Brain microvascular endothelial cell (primary cell): ENCODE results near the gene GSE1.

Experiments
- DNase-seq: peaks from one replicate; pipeline ENCODE4 v3.0.0-alpha.2; 2020
- H3K27ac ChIP-seq: fragments of 250-450 bp; sonication (Bioruptor Pico); 2 replicates; pipeline ENCODE4 v1.5.1; 2020; ENCODE audit warnings: mild to moderate bottlenecking, moderate library complexity
- H3K27me3 ChIP-seq: fragments of 250-450 bp; sonication (Bioruptor Pico); replicated peaks from 2 replicates; pipeline ENCODE4 v1.5.1; 2020; ENCODE audit warnings: mild to moderate bottlenecking
- H3K36me3 ChIP-seq: fragments of 250-450 bp; sonication (Bioruptor Pico); replicated peaks from 2 replicates; pipeline ENCODE4 v1.5.1; 2020; ENCODE audit warnings: mild to moderate bottlenecking
- H3K4me3 ChIP-seq: 2 replicates; pipeline ENCODE4 v1.5.1; 2011; ENCODE audit warnings: low read depth, mild to moderate bottlenecking, control low read depth, low read length, moderate library complexity
- CTCF ChIP-seq: IDR thresholded peaks from 2 replicates; pipeline ENCODE4 v1.5.1; 2011; ENCODE audit warnings: low read depth, mild to moderate bottlenecking, moderate library complexity, low read length, control low read depth, inconsistent platforms; ENCODE audit errors: missing control alignments
- in situ Hi-C: cut with HindIII; loops from 2 replicates; pipeline ENCODE4 v1.10.0; 2017; ENCODE audit warnings: low sequenced_read_pairs, low pct_ligation_motif_present

GSE1 gene

DNA sequence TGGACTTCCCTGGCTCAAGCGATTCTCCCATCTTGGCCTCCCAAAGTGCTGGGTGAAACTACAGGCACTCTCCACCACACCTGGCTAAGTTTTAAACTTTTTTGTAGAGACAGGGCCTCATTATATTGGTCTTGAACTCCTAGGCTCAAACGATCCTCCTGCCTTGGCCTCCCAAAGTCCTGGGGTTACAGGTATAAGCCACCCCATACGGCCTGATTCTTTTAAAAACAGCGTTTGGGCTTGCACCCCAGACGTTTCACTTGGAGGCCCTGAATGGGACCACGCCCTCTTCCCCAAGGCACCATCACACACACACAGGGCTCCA, 105.0 kb downstream of the GSE1 start:
- no peak overlapping the region for H3K27ac ChIP-seq
- TF ChIP-seq CTCF, result no peak

GRCh38 chr16:85718682-85719081, 105.6 kb downstream of the GSE1 start:
- Histone ChIP-seq H3K4me3 (no peak overlapping the region), H3K27ac (no peak overlapping the region), H3K27me3 (no peaks in the 10 kb centered on the region), H3K36me3 (no peaks in the 10 kb centered on the region)
- TF ChIP-seq CTCF, result peak; percentile 76
- DNase-seq, result no peak
- in situ Hi-C loops, result no loop called here

More for the DNA sequence above, 105.0 kb downstream of the GSE1 start:
- Histone ChIP-seq H3K36me3 (no peaks in the 10 kb centered on the region), H3K27me3 (no peaks in the 10 kb centered on the region), H3K4me3 (no peak overlapping the region)
- DNase-seq, result no peak
- in situ Hi-C loops, result no loop called here

- no peak for DNase-seq
- in situ Hi-C loops, result no loop called here
- H3K27ac ChIP-seq, result no peak overlapping the region
- H3K36me3 ChIP-seq, result no peaks in the 10 kb centered on the region
- H3K4me3 ChIP-seq, result no peak overlapping the region
- no peak for TF ChIP-seq CTCF
- no peaks in the 10 kb centered on the region for H3K27me3 ChIP-seq
Measured at GRCh38 chr16:85719605-85720301, 106.6 kb downstream of the GSE1 start.

DNA sequence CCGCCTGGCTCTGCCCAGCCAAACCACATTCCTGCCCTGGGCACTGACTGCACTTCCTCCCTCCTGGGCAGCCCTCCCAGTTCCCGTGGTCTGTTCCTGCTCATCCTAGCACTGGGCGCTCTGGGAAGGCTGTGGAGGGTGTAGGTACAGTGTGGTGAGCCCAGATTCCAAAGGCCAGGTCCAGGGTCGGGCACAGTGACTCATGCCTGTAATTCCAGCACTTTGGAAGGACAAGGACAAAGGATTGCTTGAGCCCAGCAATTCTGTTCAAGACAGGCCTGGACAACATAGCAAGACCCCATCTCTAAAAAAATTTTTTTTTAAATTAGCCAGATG, 107.1 kb downstream of the GSE1 start:
- no peaks in the 10 kb centered on the region for H3K27me3 ChIP-seq
- in situ Hi-C loops, result no loop called here
- no peak for DNase-seq
- no peak overlapping the region for H3K4me3 ChIP-seq
- H3K27ac ChIP-seq, result no peak overlapping the region
- H3K36me3 ChIP-seq, result no peaks in the 10 kb centered on the region
- no peak for TF ChIP-seq CTCF

DNA sequence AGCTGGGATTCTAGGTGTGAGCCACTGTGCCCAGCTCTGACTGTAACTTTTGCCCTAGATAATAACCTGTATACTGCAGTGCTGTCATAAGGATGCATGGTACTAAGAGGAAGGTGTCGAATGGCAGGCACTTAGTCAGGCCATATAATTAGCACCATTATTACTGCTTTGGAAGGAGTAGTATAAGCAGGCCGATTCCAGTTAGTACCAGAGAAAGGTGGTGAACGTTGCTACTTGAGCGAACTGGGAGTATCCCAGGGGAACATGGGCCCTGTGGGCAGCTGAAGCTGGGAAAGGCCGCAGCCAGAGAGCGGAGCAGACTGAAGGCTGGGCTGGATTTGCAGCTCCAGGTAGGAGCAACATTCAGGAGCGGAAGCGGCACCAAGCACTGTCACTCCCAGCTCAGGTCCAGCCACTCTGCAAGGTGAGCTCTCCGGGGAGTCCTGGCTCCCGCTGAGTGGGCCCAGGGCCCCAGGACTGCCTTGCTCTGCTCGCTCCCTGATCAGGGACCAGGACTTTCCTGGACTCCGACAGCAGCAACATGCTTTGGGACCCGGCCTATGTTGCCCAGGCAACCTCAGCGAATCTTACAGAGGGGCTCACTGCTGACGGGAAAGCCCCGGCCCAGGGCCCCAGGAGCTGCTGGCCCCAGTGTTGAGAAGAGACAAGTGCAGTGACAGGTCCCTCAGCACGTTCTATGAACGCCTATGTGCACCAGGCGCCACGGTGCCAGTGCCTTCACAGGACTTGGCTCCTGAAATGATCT, 109.2 kb downstream of the GSE1 start:
- no peaks in the 10 kb centered on the region for H3K36me3 ChIP-seq
- no peak overlapping the region for H3K4me3 ChIP-seq
- in situ Hi-C loops, result no loop called here
- no peak overlapping the region for H3K27ac ChIP-seq
- H3K27me3 ChIP-seq, result no peaks in the 10 kb centered on the region
- no peak for TF ChIP-seq CTCF
- no peak for DNase-seq
